PC-3 (cell line): ENCODE results near the gene NCL.

Experiments
- EZH2 ChIP-seq: fragments of 300-600 bp; sonication (generic); IDR thresholded peaks from one replicate; pipeline ENCODE4 v1.6.1; 2017; ENCODE audit warnings: antibody characterized with exemption, mild to moderate bottlenecking, low read length; ENCODE audit not compliant: unreplicated experiment
- EZH2phosphoT487 ChIP-seq: fragments of 300-600 bp; sonication (generic); IDR thresholded peaks from 2 replicates; pipeline ENCODE4 v1.6.1; 2018; ENCODE audit warnings: mild to moderate bottlenecking, antibody characterized with exemption, low read length, borderline replicate concordance
- TF ChIP-seq, protein P1 (sequence below): fragments of 300-600 bp; sonication (generic); conservative IDR thresholded peaks from 2 replicates; pipeline ENCODE4 v1.5.1; 2017; ENCODE audit warnings: antibody characterized with exemption, low read depth, mild to moderate bottlenecking, low read length

- TF ChIP-seq EZH2: no peak
- no peak for TF ChIP-seq EZH2phosphoT487
- TF ChIP-seq, protein P1, sequence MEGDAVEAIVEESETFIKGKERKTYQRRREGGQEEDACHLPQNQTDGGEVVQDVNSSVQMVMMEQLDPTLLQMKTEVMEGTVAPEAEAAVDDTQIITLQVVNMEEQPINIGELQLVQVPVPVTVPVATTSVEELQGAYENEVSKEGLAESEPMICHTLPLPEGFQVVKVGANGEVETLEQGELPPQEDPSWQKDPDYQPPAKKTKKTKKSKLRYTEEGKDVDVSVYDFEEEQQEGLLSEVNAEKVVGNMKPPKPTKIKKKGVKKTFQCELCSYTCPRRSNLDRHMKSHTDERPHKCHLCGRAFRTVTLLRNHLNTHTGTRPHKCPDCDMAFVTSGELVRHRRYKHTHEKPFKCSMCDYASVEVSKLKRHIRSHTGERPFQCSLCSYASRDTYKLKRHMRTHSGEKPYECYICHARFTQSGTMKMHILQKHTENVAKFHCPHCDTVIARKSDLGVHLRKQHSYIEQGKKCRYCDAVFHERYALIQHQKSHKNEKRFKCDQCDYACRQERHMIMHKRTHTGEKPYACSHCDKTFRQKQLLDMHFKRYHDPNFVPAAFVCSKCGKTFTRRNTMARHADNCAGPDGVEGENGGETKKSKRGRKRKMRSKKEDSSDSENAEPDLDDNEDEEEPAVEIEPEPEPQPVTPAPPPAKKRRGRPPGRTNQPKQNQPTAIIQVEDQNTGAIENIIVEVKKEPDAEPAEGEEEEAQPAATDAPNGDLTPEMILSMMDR: no peak
Observed at GRCh38 chr2:231423176-231423575, 41.1 kb downstream of the NCL start.
